Parathyroid adenoma (tissue), 2 donors: ENCODE data around the gene GLCE.
A peak's percentile ranks its signal among the peaks of the same experiment; 100 is the strongest.

Experiments used
- H2AFZ ChIP-seq: fragments of 300-600 bp; sonication (generic); one replicate; pipeline ENCODE4 v1.7.0; 2017; ENCODE audit warnings: antibody characterized with exemption, mild to moderate bottlenecking
- H3K27ac ChIP-seq: fragments of 300-600 bp; sonication (generic); one replicate; pipeline ENCODE4 v1.7.0; 2017
- H3K27me3 ChIP-seq: fragments of 300-600 bp; sonication (generic); one replicate; pipeline ENCODE4 v1.7.0; 2017; ENCODE audit warnings: low read length; ENCODE audit not compliant: control insufficient read depth, insufficient read depth
- H3K36me3 ChIP-seq: fragments of 300-600 bp; sonication (generic); one replicate; pipeline ENCODE4 v1.7.0; 2017; ENCODE audit warnings: low read length; ENCODE audit not compliant: control insufficient read depth, insufficient read depth
- H3K4me1 ChIP-seq: fragments of 300-600 bp; sonication (generic); one replicate; pipeline ENCODE4 v1.7.0; 2017; ENCODE audit warnings: control low read depth
- H3K4me2 ChIP-seq: fragments of 300-600 bp; sonication (generic); one replicate; pipeline ENCODE4 v1.7.0; 2017; ENCODE audit warnings: low read length
- H3K4me3 ChIP-seq: fragments of 300-600 bp; sonication (generic); one replicate; pipeline ENCODE4 v1.7.0; 2017; ENCODE audit warnings: low read depth, low read length
- H3K79me2 ChIP-seq: fragments of 300-600 bp; sonication (generic); one replicate; pipeline ENCODE4 v1.7.0; 2017; ENCODE audit warnings: control low read depth
- H3K9ac ChIP-seq: fragments of 300-600 bp; sonication (generic); one replicate; pipeline ENCODE4 v1.7.0; 2017; ENCODE audit warnings: mild to moderate bottlenecking
- H3K9me3 ChIP-seq: fragments of 300-600 bp; sonication (generic); one replicate; pipeline ENCODE4 v1.7.0; 2017; ENCODE audit warnings: low read length; ENCODE audit not compliant: control insufficient read depth
- TF ChIP-seq, protein P1 (sequence below): fragments of 300-600 bp; sonication (generic); IDR thresholded peaks from one replicate; pipeline ENCODE4 v1.7.0; 2017; ENCODE audit warnings: antibody characterized with exemption, mild to moderate bottlenecking
- donor health status: primary hyperparathyroidism.

GLCE gene

DNA sequence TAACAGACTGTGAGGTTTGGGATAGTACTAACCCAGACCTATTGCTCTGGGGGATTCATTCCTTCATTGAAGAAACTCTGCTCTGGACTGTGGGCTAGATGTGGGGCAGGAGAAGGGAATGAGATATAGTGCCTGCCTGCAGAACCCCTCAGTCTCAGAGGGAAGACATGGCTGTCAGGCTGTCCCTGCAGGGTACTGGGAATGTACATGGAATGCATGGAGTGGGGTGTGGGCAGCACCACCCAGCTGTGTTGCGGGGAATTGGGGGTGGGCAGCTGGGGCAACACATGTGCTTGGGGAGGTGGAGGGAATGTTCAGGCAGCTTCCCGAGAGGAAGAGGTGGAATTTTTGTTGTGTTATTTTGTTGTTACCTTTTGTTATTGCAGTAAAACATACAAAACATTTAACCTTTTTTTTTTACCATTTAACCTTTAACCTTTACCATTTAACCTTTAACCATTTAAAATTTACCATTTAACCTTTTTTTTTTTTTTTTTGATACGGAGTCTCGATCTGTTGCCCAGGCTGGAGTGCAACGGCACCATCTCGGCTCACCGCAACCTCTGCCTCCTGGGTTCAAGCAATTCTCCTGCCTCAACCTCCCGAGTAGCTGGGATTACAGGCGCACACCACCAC, 145.6 kb downstream of the GLCE start:
- H3K9me3 ChIP-seq, result no peaks in the 10 kb centered on the region
- no peak overlapping the region for H3K4me2 ChIP-seq
- H3K79me2 ChIP-seq, result peaks cover 16% of the 10 kb centered on the region
- no peaks in the 10 kb centered on the region for H3K36me3 ChIP-seq
- H3K27ac ChIP-seq, result no peak overlapping the region
- peaks cover 3% of the 10 kb centered on the region for H3K4me1 ChIP-seq
- TF ChIP-seq, protein P1, sequence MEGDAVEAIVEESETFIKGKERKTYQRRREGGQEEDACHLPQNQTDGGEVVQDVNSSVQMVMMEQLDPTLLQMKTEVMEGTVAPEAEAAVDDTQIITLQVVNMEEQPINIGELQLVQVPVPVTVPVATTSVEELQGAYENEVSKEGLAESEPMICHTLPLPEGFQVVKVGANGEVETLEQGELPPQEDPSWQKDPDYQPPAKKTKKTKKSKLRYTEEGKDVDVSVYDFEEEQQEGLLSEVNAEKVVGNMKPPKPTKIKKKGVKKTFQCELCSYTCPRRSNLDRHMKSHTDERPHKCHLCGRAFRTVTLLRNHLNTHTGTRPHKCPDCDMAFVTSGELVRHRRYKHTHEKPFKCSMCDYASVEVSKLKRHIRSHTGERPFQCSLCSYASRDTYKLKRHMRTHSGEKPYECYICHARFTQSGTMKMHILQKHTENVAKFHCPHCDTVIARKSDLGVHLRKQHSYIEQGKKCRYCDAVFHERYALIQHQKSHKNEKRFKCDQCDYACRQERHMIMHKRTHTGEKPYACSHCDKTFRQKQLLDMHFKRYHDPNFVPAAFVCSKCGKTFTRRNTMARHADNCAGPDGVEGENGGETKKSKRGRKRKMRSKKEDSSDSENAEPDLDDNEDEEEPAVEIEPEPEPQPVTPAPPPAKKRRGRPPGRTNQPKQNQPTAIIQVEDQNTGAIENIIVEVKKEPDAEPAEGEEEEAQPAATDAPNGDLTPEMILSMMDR, result no peak
- no peaks in the 10 kb centered on the region for H3K27me3 ChIP-seq
- no peak overlapping the region for H3K9ac ChIP-seq
- no peak overlapping the region for H2AFZ ChIP-seq
- no peak overlapping the region for H3K4me3 ChIP-seq

DNA sequence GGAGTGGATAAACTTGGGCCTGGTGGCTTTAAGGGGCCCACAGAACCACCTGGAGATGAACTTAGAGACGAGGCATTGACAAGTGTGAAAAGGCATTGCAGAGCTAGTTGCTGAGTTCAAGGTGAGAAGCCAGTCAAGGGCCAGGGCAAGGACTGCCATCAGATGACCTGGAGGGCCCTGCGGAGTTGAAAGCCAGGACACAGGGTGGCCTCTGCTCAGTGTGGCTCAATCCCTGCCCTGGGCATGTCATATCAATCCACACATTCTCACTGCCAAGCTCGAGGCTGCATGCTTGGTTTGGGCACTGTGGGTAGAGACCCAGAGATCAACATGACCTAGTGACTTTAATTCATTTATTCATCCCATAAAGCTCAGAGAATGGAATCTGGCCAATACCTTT, 147.5 kb downstream of the GLCE start:
- H3K9me3 ChIP-seq, result no peaks in the 10 kb centered on the region
- H3K4me1 ChIP-seq, result peaks cover 8% of the 10 kb centered on the region
- no peak overlapping the region for H3K4me3 ChIP-seq
- H3K79me2 ChIP-seq, result peaks cover 4% of the 10 kb centered on the region
- TF ChIP-seq, protein P1, result no peak
- no peaks in the 10 kb centered on the region for H3K36me3 ChIP-seq
- peak overlapping the region; percentile 3 for H3K27ac ChIP-seq
- H2AFZ ChIP-seq, result no peak overlapping the region
- no peak overlapping the region for H3K9ac ChIP-seq
- H3K4me2 ChIP-seq, result no peak overlapping the region
- no peaks in the 10 kb centered on the region for H3K27me3 ChIP-seq

DNA sequence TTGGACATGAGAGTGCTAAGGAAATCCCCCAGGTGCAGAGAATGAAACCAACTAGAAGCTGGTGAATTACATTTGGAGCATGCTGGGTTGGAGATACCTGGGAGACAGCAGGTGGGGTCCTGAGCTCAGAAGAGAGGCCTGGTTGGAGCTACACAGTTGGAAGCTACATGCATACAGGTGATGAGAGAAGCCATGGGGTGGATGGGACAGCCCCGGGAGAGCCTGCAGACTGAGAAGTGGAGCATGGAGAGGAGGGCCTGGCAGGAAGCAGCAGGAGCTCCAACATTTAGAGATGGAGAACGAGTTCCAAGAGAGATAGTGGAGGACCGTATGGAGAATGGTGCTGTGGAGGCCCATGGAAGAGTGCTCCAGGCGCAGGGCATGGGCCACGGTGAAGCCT, 148.5 kb downstream of the GLCE start:
- Histone ChIP-seq H3K36me3 (no peaks in the 10 kb centered on the region), H3K9ac (no peak overlapping the region), H3K27ac (no peak overlapping the region), H3K79me2 (peaks cover 4% of the 10 kb centered on the region), H3K27me3 (no peaks in the 10 kb centered on the region), H3K4me3 (no peak overlapping the region), H3K9me3 (no peaks in the 10 kb centered on the region), H3K4me1 (peaks cover 8% of the 10 kb centered on the region), H3K4me2 (no peak overlapping the region), H2AFZ (no peak overlapping the region)
- TF ChIP-seq, protein P1, result no peak

DNA sequence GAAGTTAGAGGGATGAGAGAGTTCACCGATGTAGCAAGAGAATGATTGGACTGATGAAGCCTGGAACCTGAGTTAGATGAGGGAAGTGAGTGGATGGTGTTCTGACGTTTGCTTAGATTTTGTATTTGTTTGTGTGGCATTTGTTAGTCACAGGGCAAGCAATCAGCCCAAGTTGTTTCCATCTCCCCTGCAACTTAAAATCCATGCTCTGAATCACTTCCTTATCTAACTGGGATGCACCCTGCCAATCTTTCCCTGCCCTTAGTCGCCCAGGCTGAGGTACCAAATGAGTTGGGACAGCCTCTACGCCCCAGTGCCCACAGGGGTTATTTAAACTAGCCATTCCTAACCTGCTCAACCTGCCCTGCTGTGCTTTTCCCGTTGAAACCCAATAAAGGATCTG, 150.9 kb downstream of the GLCE start:
- Histone ChIP-seq H3K9me3 (no peaks in the 10 kb centered on the region), H3K79me2 (peaks cover 16% of the 10 kb centered on the region), H3K4me2 (no peak overlapping the region), H3K27ac (no peak overlapping the region), H3K4me3 (no peak overlapping the region), H2AFZ (no peak overlapping the region), H3K4me1 (peaks cover 17% of the 10 kb centered on the region), H3K36me3 (no peaks in the 10 kb centered on the region), H3K27me3 (no peaks in the 10 kb centered on the region), H3K9ac (no peak overlapping the region)
- TF ChIP-seq, protein P1, result no peak

DNA sequence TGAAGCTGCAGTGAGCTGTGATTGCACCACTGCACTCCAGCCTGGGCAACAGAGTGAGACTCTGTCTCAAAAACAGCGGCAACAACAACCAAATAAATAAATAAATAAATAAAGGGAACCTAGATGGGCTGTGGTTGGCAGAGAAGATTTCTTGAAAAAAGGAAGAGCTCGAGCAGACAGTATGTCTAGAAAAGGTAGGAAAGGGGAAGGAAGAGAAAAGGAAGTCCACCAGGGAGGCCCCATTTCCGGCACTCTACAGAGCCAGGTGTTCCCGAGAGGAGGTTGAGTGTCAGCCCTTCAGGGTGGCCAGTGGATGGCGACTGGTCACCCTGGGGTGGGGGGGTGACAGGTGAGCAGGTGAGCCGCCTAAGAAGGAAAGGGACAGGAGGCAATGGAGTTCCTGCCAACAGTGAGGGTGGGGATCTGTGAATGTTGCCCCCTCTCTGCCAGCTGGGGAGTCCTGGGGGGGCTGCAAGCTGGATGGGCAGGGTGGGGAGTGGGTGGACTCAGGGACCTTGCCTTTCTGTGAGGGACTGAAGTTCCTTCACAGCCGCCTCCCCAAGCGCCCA, 153.1 kb downstream of the GLCE start:
- no peaks in the 10 kb centered on the region for H3K9me3 ChIP-seq
- no peak overlapping the region for H3K9ac ChIP-seq
- H3K4me3 ChIP-seq, result no peak overlapping the region
- TF ChIP-seq, protein P1, result no peak
- H3K4me1 ChIP-seq, result peaks cover 22% of the 10 kb centered on the region
- no peaks in the 10 kb centered on the region for H3K27me3 ChIP-seq
- H3K27ac ChIP-seq, result peak overlapping the region; percentile 44
- H3K36me3 ChIP-seq, result no peaks in the 10 kb centered on the region
- H3K79me2 ChIP-seq, result peaks cover 23% of the 10 kb centered on the region
- H2AFZ ChIP-seq, result no peak overlapping the region
- no peak overlapping the region for H3K4me2 ChIP-seq
